K562 (cell line): ENCODE data around the gene PNLIPRP1. TPM values are rescaled to one million over a fixed set of nuclear protein-coding genes. Genes with fewer than 3 reads are reported as not detected.

Source experiments
- ATAC-seq: fragments of 200-7000 bp; cut with Tn5 transposase; 3 replicates; pipeline ENCODE4 v1.9.1; 2020; ENCODE audit warnings: moderate library complexity
- BruUV-seq: library from RNA; stranded (reverse); fragments of 400-500 nt; replicated peaks from 2 replicates; lab custom pipeline; 2021; lab: Mats Ljungman, UMichigan
- CTCF ChIA-PET: fragments of 300-600 bp; formaldehyde crosslinking; extraction: SDS; loops from one replicate; lab custom pipeline; 2021; ENCODE audit warnings: low intra/inter-chr PET ratio; lab: Yijun Ruan, JAX
- POLR2A ChIA-PET: fragments of 300-600, 350-650 bp; sonication (Branson Sonifier 250); formaldehyde crosslinking; extraction: SDS; loops from one replicate; lab custom pipeline; 2021; ENCODE audit warnings: antibody characterized with exemption, inconsistent platforms; lab: Yijun Ruan, JAX
- DNase-seq, 4 experiments: peaks; one replicate each; pipeline versions ENCODE4 v3.0.0 to v3.0.0-alpha.2; 2011 to 2018; ENCODE audit warnings: low spot score in 3 of 4, mixed read lengths in 3 of 4; ENCODE audit errors: extremely low read depth in 1 of 4
- FAIRE-seq: peaks from 2 replicates; lab custom pipeline; 2011; peaks lifted over from hg19 to GRCh38; lab: Jason Lieb, UNC
- H2AFZ ChIP-seq: 2 replicates; pipeline ENCODE4 v1.6.0; 2011; ENCODE audit warnings: low read depth, low read length, control low read depth, inconsistent platforms
- H3K27ac ChIP-seq: fragments of 200-600 bp; 3 replicates; pipeline ENCODE4 v1.8.0; 2011; ENCODE audit warnings: low read depth, mild to moderate bottlenecking, control low read depth, inconsistent platforms, low read length, moderate library complexity, mixed read lengths; ENCODE audit errors: extremely low read depth
- H3K27me3 ChIP-seq, 2 experiments: fragments of 300-600 bp in 1 of 2; 2 replicates in 1 of 2; 3 replicates in 1 of 2; pipeline versions ENCODE4 v1.6.0 to v1.8.0; 2011; ENCODE audit warnings: inconsistent platforms in 2 of 2, low read length in 2 of 2, mild to moderate bottlenecking in 1 of 2, mixed read lengths in 1 of 2, moderate library complexity in 1 of 2; ENCODE audit not compliant: control insufficient read depth in 2 of 2, insufficient read depth in 2 of 2
- H3K36me3 ChIP-seq: fragments of 300-600 bp; 3 replicates; pipeline ENCODE4 v1.8.0; 2011; ENCODE audit warnings: mild to moderate bottlenecking, low read length, inconsistent platforms; ENCODE audit not compliant: control insufficient read depth, insufficient read depth
- H3K4me1 ChIP-seq, 2 experiments: fragments of 200-600 bp in 1 of 2; replicated peaks in 1 of 2; 2 replicates in 1 of 2; 3 replicates in 1 of 2; pipeline versions ENCODE4 v1.5.1 to v1.8.0; 2011; ENCODE audit warnings: inconsistent platforms in 2 of 2, low read length in 2 of 2, mild to moderate bottlenecking in 1 of 2, mixed read lengths in 1 of 2, moderate library complexity in 1 of 2; ENCODE audit not compliant: control insufficient read depth in 2 of 2, insufficient read depth in 2 of 2
- H3K4me2 ChIP-seq: 2 replicates; pipeline ENCODE4 v1.6.1; 2011; ENCODE audit warnings: low read length, control low read depth, inconsistent platforms, mixed read lengths; ENCODE audit not compliant: insufficient read depth
- H3K4me3 ChIP-seq: fragments of 200-600 bp; sonication (generic), shearing (Covaris generic); 2 replicates; pipeline ENCODE4 v1.5.1; 2016; ENCODE audit warnings: control low read depth, inconsistent platforms
- H3K79me2 ChIP-seq: fragments of 200-600 bp; 3 replicates; pipeline ENCODE4 v1.8.0; 2011; ENCODE audit warnings: low read length, inconsistent platforms; ENCODE audit not compliant: control insufficient read depth, insufficient read depth
- H3K9ac ChIP-seq, 2 experiments: 2 replicates each; pipeline versions ENCODE4 v1.6.0 to v1.6.1; 2011; ENCODE audit warnings: low read depth in 2 of 2, low read length in 2 of 2, control low read depth in 1 of 2, inconsistent platforms in 1 of 2, mild to moderate bottlenecking in 1 of 2, mixed read lengths in 1 of 2; ENCODE audit not compliant: insufficient read depth in 1 of 2
- H3K9me1 ChIP-seq: one replicate; pipeline ENCODE4 v1.6.0; 2011; ENCODE audit warnings: inconsistent platforms, mild to moderate bottlenecking, low read length, moderate library complexity; ENCODE audit not compliant: control insufficient read depth, insufficient read depth
- H3K9me3 ChIP-seq: replicated peaks from 2 replicates; pipeline ENCODE4 v1.5.1; 2011; ENCODE audit warnings: low read depth, low read length, inconsistent platforms; ENCODE audit not compliant: control insufficient read depth, insufficient read depth
- H4K20me1 ChIP-seq: replicated peaks from 2 replicates; pipeline ENCODE4 v1.6.1; 2011; ENCODE audit warnings: low read length, inconsistent platforms, mixed read lengths; ENCODE audit not compliant: control insufficient read depth, insufficient read depth
- CBX1 ChIP-seq: sonication (generic); IDR thresholded peaks from 2 replicates; pipeline ENCODE4 v1.6.1; 2016; ENCODE audit warnings: antibody characterized with exemption, low read depth, mild to moderate bottlenecking
- CEBPB ChIP-seq: fragments of 450-650 bp; IDR thresholded peaks from 2 replicates; pipeline ENCODE4 v1.6.1; 2016; ENCODE audit warnings: missing genetic modification characterization, missing compliant biosample characterization
- CHD2 ChIP-seq: IDR thresholded peaks from 2 replicates; pipeline ENCODE4 v1.6.1; 2011; ENCODE audit warnings: low read depth, low read length
- CSDE1 ChIP-seq, 2 experiments: fragments of 450-650 bp; IDR thresholded peaks; 2 replicates each; pipeline ENCODE4 v1.6.1; 2016; ENCODE audit warnings: mild to moderate bottlenecking in 1 of 2
- CTBP1 ChIP-seq: fragments of 450-650 bp; IDR thresholded peaks from 2 replicates; pipeline ENCODE4 v1.6.1; 2016; ENCODE audit warnings: borderline replicate concordance
- ELF4 ChIP-seq: fragments of 450-650 bp; formaldehyde crosslinking; IDR thresholded peaks from 2 replicates; pipeline ENCODE4 v1.4.0; 2022; ENCODE audit warnings: missing genetic modification characterization
- ESRRB ChIP-seq: fragments of 250-450 bp; sonication (Bioruptor Pico); IDR thresholded peaks from 2 replicates; pipeline ENCODE4 v1.5.0; 2020; ENCODE audit warnings: mild to moderate bottlenecking, moderate library complexity, borderline replicate concordance
- MCM3 ChIP-seq: fragments of 450-650 bp; IDR thresholded peaks from 2 replicates; pipeline ENCODE4 v1.6.1; 2016
- MTA2 ChIP-seq: fragments of 450-650 bp; IDR thresholded peaks from 2 replicates; pipeline ENCODE4 v1.6.1; 2016; ENCODE audit warnings: low read depth
- NBN ChIP-seq: fragments of 450-650 bp; IDR thresholded peaks from 2 replicates; pipeline ENCODE4 v1.6.1; 2016; ENCODE audit warnings: low read depth, mild to moderate bottlenecking
- PML ChIP-seq: IDR thresholded peaks from 2 replicates; pipeline ENCODE4 v1.6.1; 2012; ENCODE audit warnings: low read length, inconsistent platforms
- RBM15 ChIP-seq: fragments of 200-400 bp; formaldehyde crosslinking; IDR thresholded peaks from 2 replicates; pipeline ENCODE4 v1.6.1; 2018; ENCODE audit warnings: mild to moderate bottlenecking, low read length, moderate library complexity; ENCODE audit not compliant: insufficient read depth
- U2AF2 ChIP-seq: fragments of 200-400 bp; formaldehyde crosslinking; optimal IDR thresholded peaks from 2 replicates; pipeline ENCODE3; 2017; ENCODE audit warnings: low read depth, mild to moderate bottlenecking, low read length
- ZC3H11A ChIP-seq: IDR thresholded peaks from 2 replicates; pipeline ENCODE4 v1.6.1; 2012; ENCODE audit warnings: low read depth, low read length, improper control_type of control experiment
- ZNF175 ChIP-seq: fragments of 200-800 bp; sonication (Bioruptor generic); IDR thresholded peaks from 2 replicates; pipeline ENCODE4 v1.6.1; 2016; ENCODE audit warnings: low read depth, mild to moderate bottlenecking, missing genetic modification characterization, missing compliant biosample characterization
- ZNF444 ChIP-seq: fragments of 250-450 bp; sonication (Bioruptor Pico); IDR thresholded peaks from 2 replicates; pipeline ENCODE4 v1.4.0; 2020; ENCODE audit warnings: mild to moderate bottlenecking, moderate library complexity
- WGBS: fragments of 100-300 bp; shearing (Covaris generic); methylation state at CpG from one replicate; pipeline ENCODE4 v1.1.6; 2016; ENCODE audit warnings: low coverage, mixed read lengths; ENCODE audit not compliant: insufficient coverage; ENCODE audit errors: missing lambda C conversion rate; 5-methylcytosine and 5-hydroxymethylcytosine counted together
- in situ Hi-C: fragments of 300-500 bp; cut with MboI; formaldehyde crosslinking; loops from 4 replicates; pipeline ENCODE4 v1.15.0; 2018; ENCODE audit warnings: inconsistent platforms, mixed read lengths
- intact Hi-C: fragments of 100-400 bp; cut with micrococcal nuclease; formaldehyde crosslinking; loops from 2 replicates; pipeline ENCODE4 v1.14.2; 2022
- polyA plus RNA-seq, 8 experiments: library from polyadenylated mRNA; depleted of rRNA in 4 of 8; stranded (reverse) in 5 of 8; unstranded in 3 of 8; fragments of >200 nt; fragmentation: Nextera tagmentation in 2 of 8; fragmentation: Illumina TruSeq in 1 of 8; extraction: Ambion mirVana in 2 of 8; extraction: Trizol in 1 of 8; gene quantifications; 2 replicates each; pipeline versions ENCODE4 v1.2.1 to v1.2.3, GENCODE V29; 2011 to 2014; ENCODE audit warnings: inconsistent platforms in 1 of 8, missing spikeins in 1 of 8
- total RNA-seq, 7 experiments: library from RNA; depleted of rRNA in 6 of 7; stranded (reverse); fragments of >200 nt in 6 of 7; fragmentation: Illumina TruSeq in 2 of 7; extraction: Trizol in 2 of 7; gene quantifications; 2 replicates each; pipeline versions ENCODE4 v1.2.1 to v1.2.3, GENCODE V29; 2011 to 2021; ENCODE audit warnings: low replicate concordance in 1 of 7
- TF ChIP-seq, protein P1 (sequence below): fragments of 450-650 bp; IDR thresholded peaks from 2 replicates; pipeline ENCODE4 v1.6.1; 2016; ENCODE audit warnings: low read depth, mild to moderate bottlenecking, moderate library complexity
- TF ChIP-seq, protein P2 (sequence below): fragments of 450-650 bp; formaldehyde crosslinking; IDR thresholded peaks from 2 replicates; pipeline ENCODE4 v1.4.0; 2022; ENCODE audit warnings: missing genetic modification characterization
- TF ChIP-seq, protein P3 (sequence below): sonication (generic); formaldehyde crosslinking; IDR thresholded peaks from 2 replicates; pipeline ENCODE4 v1.8.1; 2023; ENCODE audit warnings: mild to moderate bottlenecking, missing genetic modification reagents

PNLIPRP1 gene
- total and polyA plus RNA-seq, 9 of the 15 experiments (the other 6 are each of a cell fraction or from before 2014, with no cell fraction given), result 0.60 TPM; not detected in 8

DNA sequence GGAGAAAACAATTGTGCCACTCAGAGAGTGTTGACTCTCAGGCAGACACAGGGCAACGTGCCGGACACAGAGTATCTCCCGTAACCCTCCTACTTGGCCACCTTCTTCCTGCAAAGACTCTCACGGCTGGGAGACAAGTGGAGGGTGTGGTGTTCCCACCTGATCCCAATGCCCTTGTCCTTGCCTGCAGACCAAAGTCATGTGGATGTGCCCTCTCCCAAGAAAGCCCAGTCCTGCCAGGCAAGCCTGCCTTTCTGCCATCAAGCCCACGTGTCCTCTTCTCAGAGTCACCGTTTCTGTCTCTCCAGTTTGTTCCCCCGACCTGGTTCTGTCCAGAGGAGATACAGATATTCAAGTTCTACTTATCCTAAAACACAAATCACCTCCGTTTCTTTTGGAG, 30.7 kb downstream of the PNLIPRP1 start:
- no TSS peak for BruUV-seq

More for the DNA sequence above, 30.7 kb downstream of the PNLIPRP1 start:
- H3K27ac ChIP-seq, result no peak overlapping the region
- TF ChIP-seq ESRRB (no peak), PML (no peak), CEBPB (tag) (no peak), ZNF444 (CRISPR knock-in tag) (no peak), ZNF175 (CRISPR knock-in tag) (no peak), CSDE1 (IDR thresholded peaks at IDR 0.05) (no peak), NBN (no peak), MCM3 (no peak), CTBP1 (no peak), MTA2 (no peak), RBM15 (no peak), CHD2 (no peak), ZC3H11A (no peak), CBX1 (no peak), ELF4 (CRISPR knock-in tag) (no peak), U2AF2 (no peak)
- TF ChIP-seq, protein P1, sequence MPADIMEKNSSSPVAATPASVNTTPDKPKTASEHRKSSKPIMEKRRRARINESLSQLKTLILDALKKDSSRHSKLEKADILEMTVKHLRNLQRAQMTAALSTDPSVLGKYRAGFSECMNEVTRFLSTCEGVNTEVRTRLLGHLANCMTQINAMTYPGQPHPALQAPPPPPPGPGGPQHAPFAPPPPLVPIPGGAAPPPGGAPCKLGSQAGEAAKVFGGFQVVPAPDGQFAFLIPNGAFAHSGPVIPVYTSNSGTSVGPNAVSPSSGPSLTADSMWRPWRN, result no peak
- TF ChIP-seq, protein P2, sequence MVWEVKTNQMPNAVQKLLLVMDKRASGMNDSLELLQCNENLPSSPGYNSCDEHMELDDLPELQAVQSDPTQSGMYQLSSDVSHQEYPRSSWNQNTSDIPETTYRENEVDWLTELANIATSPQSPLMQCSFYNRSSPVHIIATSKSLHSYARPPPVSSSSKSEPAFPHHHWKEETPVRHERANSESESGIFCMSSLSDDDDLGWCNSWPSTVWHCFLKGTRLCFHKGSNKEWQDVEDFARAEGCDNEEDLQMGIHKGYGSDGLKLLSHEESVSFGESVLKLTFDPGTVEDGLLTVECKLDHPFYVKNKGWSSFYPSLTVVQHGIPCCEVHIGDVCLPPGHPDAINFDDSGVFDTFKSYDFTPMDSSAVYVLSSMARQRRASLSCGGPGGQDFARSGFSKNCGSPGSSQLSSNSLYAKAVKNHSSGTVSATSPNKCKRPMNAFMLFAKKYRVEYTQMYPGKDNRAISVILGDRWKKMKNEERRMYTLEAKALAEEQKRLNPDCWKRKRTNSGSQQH (CRISPR knock-in tag), result no peak
- TF ChIP-seq, protein P3, sequence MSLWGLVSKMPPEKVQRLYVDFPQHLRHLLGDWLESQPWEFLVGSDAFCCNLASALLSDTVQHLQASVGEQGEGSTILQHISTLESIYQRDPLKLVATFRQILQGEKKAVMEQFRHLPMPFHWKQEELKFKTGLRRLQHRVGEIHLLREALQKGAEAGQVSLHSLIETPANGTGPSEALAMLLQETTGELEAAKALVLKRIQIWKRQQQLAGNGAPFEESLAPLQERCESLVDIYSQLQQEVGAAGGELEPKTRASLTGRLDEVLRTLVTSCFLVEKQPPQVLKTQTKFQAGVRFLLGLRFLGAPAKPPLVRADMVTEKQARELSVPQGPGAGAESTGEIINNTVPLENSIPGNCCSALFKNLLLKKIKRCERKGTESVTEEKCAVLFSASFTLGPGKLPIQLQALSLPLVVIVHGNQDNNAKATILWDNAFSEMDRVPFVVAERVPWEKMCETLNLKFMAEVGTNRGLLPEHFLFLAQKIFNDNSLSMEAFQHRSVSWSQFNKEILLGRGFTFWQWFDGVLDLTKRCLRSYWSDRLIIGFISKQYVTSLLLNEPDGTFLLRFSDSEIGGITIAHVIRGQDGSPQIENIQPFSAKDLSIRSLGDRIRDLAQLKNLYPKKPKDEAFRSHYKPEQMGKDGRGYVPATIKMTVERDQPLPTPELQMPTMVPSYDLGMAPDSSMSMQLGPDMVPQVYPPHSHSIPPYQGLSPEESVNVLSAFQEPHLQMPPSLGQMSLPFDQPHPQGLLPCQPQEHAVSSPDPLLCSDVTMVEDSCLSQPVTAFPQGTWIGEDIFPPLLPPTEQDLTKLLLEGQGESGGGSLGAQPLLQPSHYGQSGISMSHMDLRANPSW (CRISPR knock-in tag), result no peak
- 0% methylated on average over 6 of the region's 8 CpGs for WGBS
- no peak overlapping the region for H3K4me2 ChIP-seq
- no peaks in the 10 kb centered on the region for H3K27me3 ChIP-seq
- DNase-seq (no peak), ATAC-seq (no peak), FAIRE-seq (no peak)
- no peak overlapping the region for H2AFZ ChIP-seq
- no peaks in the 10 kb centered on the region for H3K79me2 ChIP-seq
- H3K4me1 ChIP-seq, result no peaks in the 10 kb centered on the region
- ChIA-PET CTCF (no interaction called here), POLR2A (no interaction called here)
- H4K20me1 ChIP-seq, result no peaks in the 10 kb centered on the region
- in situ Hi-C loops, result no loop called here
- H3K36me3 ChIP-seq, result no peaks in the 10 kb centered on the region
- intact Hi-C loops, result no loop called here
- no peak overlapping the region for H3K9ac ChIP-seq
- no peaks in the 10 kb centered on the region for H3K9me1 ChIP-seq
- no peaks in the 10 kb centered on the region for H3K9me3 ChIP-seq
- no peak overlapping the region for H3K4me3 ChIP-seq
